Keratinocyte (primary cell): Measurements from ENCODE around the gene NOS1AP. TPM values are rescaled to one million over a fixed set of nuclear protein-coding genes. Genes with fewer than 3 reads are reported as not detected.

Experiments
- DNase-seq: peaks from one replicate; pipeline ENCODE4 v3.0.0-alpha.2; 2011; ENCODE audit warnings: low read depth, missing footprints, low spot score
- FAIRE-seq: peaks from 2 replicates; lab custom pipeline; 2011; peaks lifted over from hg19 to GRCh38; lab: Jason Lieb, UNC
- H2AFZ ChIP-seq: 2 replicates; pipeline ENCODE4 v1.6.0; 2012; ENCODE audit warnings: low read length, control low read depth, inconsistent platforms; ENCODE audit not compliant: control insufficient read depth
- H3K27ac ChIP-seq: 2 replicates; pipeline ENCODE4 v1.5.1; 2011; ENCODE audit warnings: low read length; ENCODE audit not compliant: control insufficient read depth, insufficient read depth
- H3K27me3 ChIP-seq: 3 replicates; pipeline ENCODE4 v1.6.0; 2011; ENCODE audit warnings: low read length; ENCODE audit not compliant: control insufficient read depth, insufficient read depth; ENCODE audit errors: extremely low read depth
- H3K36me3 ChIP-seq, 2 experiments: 2 replicates in 1 of 2; 3 replicates in 1 of 2; pipeline ENCODE4 v1.5.1; 2011; ENCODE audit warnings: low read length in 2 of 2, mild to moderate bottlenecking in 1 of 2; ENCODE audit not compliant: control insufficient read depth in 2 of 2, insufficient read depth in 2 of 2; ENCODE audit errors: extremely low read depth in 1 of 2
- H3K4me1 ChIP-seq: 3 replicates; pipeline ENCODE4 v1.5.1; 2011; ENCODE audit warnings: low read length; ENCODE audit not compliant: control insufficient read depth, insufficient read depth; ENCODE audit errors: extremely low read depth
- H3K4me2 ChIP-seq: 3 replicates; pipeline ENCODE4 v1.6.0; 2011; ENCODE audit warnings: low read depth, low read length; ENCODE audit not compliant: control insufficient read depth, insufficient read depth; ENCODE audit errors: extremely low read depth
- H3K4me3 ChIP-seq, 3 experiments: fragments of 200-600 bp in 1 of 3; sonication (generic) in 1 of 3; 2 replicates in 2 of 3; 3 replicates in 1 of 3; pipeline ENCODE4 v1.5.1; 2011 to 2016; ENCODE audit warnings: low read length in 3 of 3, mild to moderate bottlenecking in 3 of 3, control low read depth in 2 of 3, inconsistent platforms in 1 of 3, low read depth in 1 of 3, mixed read lengths in 1 of 3, mixed run types in 1 of 3, moderate library complexity in 1 of 3; ENCODE audit not compliant: control insufficient read depth in 2 of 3, insufficient read depth in 2 of 3; ENCODE audit errors: extremely low read depth in 1 of 3
- H3K79me2 ChIP-seq: 2 replicates; pipeline ENCODE4 v1.6.0; 2012; ENCODE audit warnings: low read length; ENCODE audit not compliant: control insufficient read depth, insufficient read depth
- H3K9ac ChIP-seq: 3 replicates; pipeline ENCODE4 v1.6.0; 2011; ENCODE audit warnings: low read length; ENCODE audit not compliant: control insufficient read depth, insufficient read depth; ENCODE audit errors: extremely low read depth
- H3K9me1 ChIP-seq: 3 replicates; pipeline ENCODE4 v1.6.0; 2011; ENCODE audit warnings: low read length; ENCODE audit not compliant: control insufficient read depth, insufficient read depth; ENCODE audit errors: extremely low read depth
- H3K9me3 ChIP-seq: 2 replicates; pipeline ENCODE4 v1.5.1; 2012; ENCODE audit warnings: low read depth, low read length; ENCODE audit not compliant: control insufficient read depth
- H4K20me1 ChIP-seq: 3 replicates; pipeline ENCODE4 v1.6.0; 2011; ENCODE audit warnings: low read length; ENCODE audit not compliant: control insufficient read depth, insufficient read depth; ENCODE audit errors: extremely low read depth
- CTCF ChIP-seq, 3 experiments: IDR thresholded peaks in 1 of 3; conservative IDR thresholded peaks in 1 of 3; optimal IDR thresholded peaks in 1 of 3; 2 replicates in 2 of 3; 3 replicates in 1 of 3; pipeline versions ENCODE3 to v1.5.1; 2011; ENCODE audit warnings: low read length in 3 of 3, mild to moderate bottlenecking in 3 of 3, moderate library complexity in 2 of 3, control low read depth in 1 of 3, inconsistent platforms in 1 of 3; ENCODE audit not compliant: insufficient read depth in 2 of 3; ENCODE audit errors: extremely low read depth in 1 of 3
- EZH2 ChIP-seq: IDR thresholded peaks from one replicate; pipeline ENCODE4 v1.6.1; 2012; ENCODE audit warnings: inconsistent platforms, mild to moderate bottlenecking, low read length, moderate library complexity
- dilution Hi-C: fragments of 300-500 bp; cut with MboI; formaldehyde crosslinking; loops from one replicate; pipeline ENCODE4 v1.7.0; 2020; ENCODE audit warnings: low sequenced_read_pairs; ENCODE audit not compliant: extremely low pct_ligation_motif_present
- polyA plus RNA-seq, 5 experiments: library from polyadenylated mRNA; depleted of rRNA in 3 of 5; stranded (reverse) in 3 of 5; stranded (forward) in 1 of 5; unstranded in 1 of 5; fragments of >200 nt; gene quantifications; 1 replicate in 1 of 5; 2 replicates in 3 of 5; 3 replicates in 1 of 5; pipeline versions ENCODE4 v1.2.1 to v1.2.3, GENCODE V29; 2011 to 2012; ENCODE audit warnings: missing spikeins in 2 of 5, low read depth in 1 of 5, low replicate concordance in 1 of 5

The NOS1AP gene
- polyA plus RNA-seq, 1 donor (not counting 4 experiments of a cell fraction or from before 2014, with no cell fraction given) = not detected

GRCh38 chr1:162067466-162067865, 2.0 kb upstream of the NOS1AP start:
- Histone ChIP-seq H3K27ac (no peak overlapping the region), H2AFZ (no peak overlapping the region), H3K4me2 (no peak overlapping the region), H3K27me3 (peaks cover 24% of the 10 kb centered on the region), H3K9ac (no peak overlapping the region), H4K20me1 (no peaks in the 10 kb centered on the region), H3K36me3 (no peaks in the 10 kb centered on the region), H3K4me1 (peaks cover 7% of the 10 kb centered on the region), H3K79me2 (no peaks in the 10 kb centered on the region), H3K4me3 (no peak overlapping the region), H3K9me3 (no peaks in the 10 kb centered on the region), H3K9me1 (no peaks in the 10 kb centered on the region)
- dilution Hi-C loops = no loop called here
- DNase-seq (no peak), FAIRE-seq (no peak)
- TF ChIP-seq EZH2 (no peak), CTCF (optimal IDR thresholded peaks at IDR 0.05 in 1 of 3, IDR thresholded peaks at IDR 0.05 in 1 of 3, conservative IDR thresholded peaks at IDR 0.05 in 1 of 3; ENCODE audit: extremely low read depth in 1 of 3, insufficient read depth in 2 of 3, low read length in 3 of 3) (no peak)

GRCh38 chr1:162068301-162068700, 1.2 kb upstream of the NOS1AP start:
- Histone ChIP-seq H3K79me2 (no peaks in the 10 kb centered on the region), H3K27me3 (peaks cover 24% of the 10 kb centered on the region), H3K4me3 (no peak overlapping the region), H3K27ac (no peak overlapping the region), H4K20me1 (no peaks in the 10 kb centered on the region), H3K9me3 (no peaks in the 10 kb centered on the region), H3K9ac (no peak overlapping the region), H3K4me1 (peaks cover 7% of the 10 kb centered on the region), H3K36me3 (no peaks in the 10 kb centered on the region), H3K4me2 (no peak overlapping the region), H2AFZ (no peak overlapping the region), H3K9me1 (no peaks in the 10 kb centered on the region)
- TF ChIP-seq CTCF (optimal IDR thresholded peaks at IDR 0.05 in 1 of 3, IDR thresholded peaks at IDR 0.05 in 1 of 3, conservative IDR thresholded peaks at IDR 0.05 in 1 of 3; ENCODE audit: extremely low read depth in 1 of 3, insufficient read depth in 2 of 3, low read length in 3 of 3) (no peak), EZH2 (no peak)
- FAIRE-seq (no peak), DNase-seq (no peak)
- dilution Hi-C loops = no loop called here
